Naive thymus-derived CD8-positive, alpha-beta T cell (primary cell): ENCODE results near the gene NTN3. TPM values are rescaled to one million over a fixed set of nuclear protein-coding genes. Genes with fewer than 3 reads are reported as not detected.
"Not testable (repeated sequence)": the region's sequence is repeated elsewhere in the genome, so short reads cannot be mapped to it uniquely, and the experiment has no call there.

Experiments
- ATAC-seq, 2 donors: fragments of 150-1000 bp; cut with Tn5 transposase in 1 of 2; sonication (Bioruptor Pico), chemical (Tn5 transposase) in 1 of 2; 1 replicate in 1 of 2; 2 replicates in 1 of 2; pipeline ENCODE4 v1.10.0; 2021; ENCODE audit warnings: mild to moderate bottlenecking in 2 of 2, moderate library complexity in 2 of 2
- POLR2A ChIA-PET: fragments of 350-600 bp; sonication (Branson Sonifier 250); formaldehyde crosslinking; loops from one replicate; lab custom pipeline; 2021; ENCODE audit warnings: antibody characterized with exemption; lab: Charles Lee
- DNase-seq, 10 donors: peaks; one replicate each; pipeline versions ENCODE4 v3.0.0 to v3.0.0-alpha.2; 2020 to 2022
- H3K27ac Mint-ChIP-seq, 10 donors: one replicate each; pipeline ENCODE4 v1.8.0; 2020 to 2022; ENCODE audit warnings: mild to moderate bottlenecking in 10 of 10, mixed read lengths in 10 of 10, moderate library complexity in 4 of 10, inconsistent platforms in 1 of 10
- H3K27me3 Mint-ChIP-seq, 5 donors: one replicate each; pipeline ENCODE4 v1.8.0; 2021 to 2022; ENCODE audit warnings: mixed read lengths in 5 of 5
- H3K36me3 Mint-ChIP-seq, 3 donors: one replicate each; pipeline ENCODE4 v1.8.0; 2020 to 2022; ENCODE audit warnings: mixed read lengths in 3 of 3, mild to moderate bottlenecking in 2 of 3, inconsistent platforms in 1 of 3
- H3K4me1 Mint-ChIP-seq, 4 donors: one replicate each; pipeline ENCODE4 v1.8.0; 2021 to 2022; ENCODE audit warnings: mixed read lengths in 4 of 4
- H3K4me3 Mint-ChIP-seq, 10 donors: one replicate each; pipeline ENCODE4 v1.8.0; 2020 to 2022; ENCODE audit warnings: mild to moderate bottlenecking in 10 of 10, mixed read lengths in 10 of 10, moderate library complexity in 6 of 10, inconsistent platforms in 1 of 10
- H3K9me3 Mint-ChIP-seq, 9 donors: one replicate each; pipeline ENCODE4 v1.8.0; 2020 to 2022; ENCODE audit warnings: mixed read lengths in 9 of 9, mild to moderate bottlenecking in 3 of 9, inconsistent platforms in 1 of 9, moderate library complexity in 1 of 9
- polyA plus RNA-seq, 3 donors: library from polyadenylated mRNA; unstranded; fragments of 300-500 nt; fragmentation: Illumina TruSeq; gene quantifications; one replicate each; pipeline ENCODE4 v1.2.3, GENCODE V29; 2021
- total RNA-seq, 8 experiments: library from RNA in 2 of 8; stranded (reverse) in 2 of 8; gene quantifications; one replicate each; pipeline ENCODE4 v1.2.3 and lab custom pipeline; 2021 to 2026

The NTN3 gene
- total and polyA plus RNA-seq, 5 experiments from 2014 or later = not detected

DNA sequence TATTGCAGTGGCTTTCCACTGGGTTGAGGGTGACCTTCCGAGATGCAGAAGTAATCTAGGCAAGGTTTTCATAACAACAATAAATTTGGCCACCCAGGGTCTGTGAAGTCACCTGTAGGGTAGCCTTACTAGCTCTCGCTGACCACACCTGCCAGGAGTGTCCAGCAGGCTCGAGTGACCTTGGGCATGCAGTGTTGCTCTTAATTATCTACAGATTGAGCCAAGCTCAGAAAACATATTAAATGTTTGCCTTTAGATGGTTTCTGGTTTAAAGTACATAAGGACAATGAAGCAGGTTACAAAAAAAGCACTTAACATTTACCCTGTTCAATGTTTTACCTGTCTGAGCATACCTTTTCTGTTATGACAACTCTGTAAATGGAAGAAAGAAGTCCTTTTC is 5.6 kb downstream of the NTN3 start:
- DNase-seq = no peak
- H3K27me3 Mint-ChIP-seq = peaks cover 2 to 16% (median 5%) of the 10 kb centered on the region in 5 donors
- H3K4me3 Mint-ChIP-seq = peak overlapping the region in 9 of 10 donors; percentile 58 to 83 (median 70)
- POLR2A ChIA-PET = no interaction called here
- peak overlapping the region in 1 of 10 donors; percentile 47 for H3K27ac Mint-ChIP-seq
- H3K4me1 Mint-ChIP-seq = peaks cover 11 to 28% (median 21%) of the 10 kb centered on the region in 4 donors
- no peaks in the 10 kb centered on the region for H3K36me3 Mint-ChIP-seq
- no peak for ATAC-seq
- no peaks in the 10 kb centered on the region for H3K9me3 Mint-ChIP-seq

- Mint-ChIP-seq H3K4me1 (peaks cover 14 to 32% (median 22%) of the 10 kb centered on the region in 4 donors), H3K27ac (no peak overlapping the region), H3K27me3 (peaks cover 2 to 10% (median 5%) of the 10 kb centered on the region in 5 donors), H3K9me3 (no peaks in the 10 kb centered on the region), H3K36me3 (no peaks in the 10 kb centered on the region), H3K4me3 (peak overlapping the region in 1 of 10 donors; percentile 70)
- POLR2A ChIA-PET = no interaction called here
- DNase-seq (no peak), ATAC-seq (no peak)
Measured at GRCh38 chr16:2477327-2477726, 6.2 kb downstream of the NTN3 start.

GRCh38 chr16:2478279-2478678 is 7.2 kb downstream of the NTN3 start:
- DNase-seq = no peak

DNA sequence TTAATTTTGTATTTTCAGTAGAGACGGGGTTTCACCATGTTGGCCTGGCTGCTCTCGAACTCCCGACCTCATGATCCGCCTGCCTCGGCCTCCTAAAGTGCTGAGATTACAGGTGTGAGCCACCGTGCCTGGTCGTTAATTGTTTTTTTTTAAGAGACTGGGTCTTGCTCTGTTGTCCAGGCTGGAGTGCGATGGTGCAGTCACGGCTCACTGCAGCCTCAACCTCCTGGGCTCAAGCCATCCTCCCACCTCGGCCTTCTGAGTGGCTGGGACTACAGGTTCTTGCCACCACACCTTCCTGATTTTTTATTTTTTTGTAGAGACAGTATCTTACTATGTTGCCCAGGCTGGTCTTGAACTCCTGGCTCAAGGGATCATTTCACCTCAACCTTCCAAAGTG is 8.9 kb downstream of the NTN3 start:
- peaks cover 13 to 36% (median 19%) of the 10 kb centered on the region in 4 donors for H3K4me1 Mint-ChIP-seq
- ATAC-seq, DNase-seq, H3K27me3 Mint-ChIP-seq, POLR2A ChIA-PET, H3K27ac Mint-ChIP-seq, H3K36me3 Mint-ChIP-seq, H3K9me3 Mint-ChIP-seq: not testable (repeated sequence)
- H3K4me3 Mint-ChIP-seq = peak overlapping the region in 1 of 10 donors; percentile 2

More at GRCh38 chr16:2478279-2478678, 7.2 kb downstream of the NTN3 start:
- no peaks in the 10 kb centered on the region for H3K9me3 Mint-ChIP-seq
- no peak for ATAC-seq
- POLR2A ChIA-PET = interaction anchor here (0.6 kb wide), 1 partner anchor 10 kb away, joined by 3 read pairs; no protein-coding TSS in a partner anchor
- H3K27ac Mint-ChIP-seq = peak overlapping the region in 1 of 10 donors; percentile 53
- H3K36me3 Mint-ChIP-seq = no peaks in the 10 kb centered on the region
- peaks cover 14 to 37% (median 18%) of the 10 kb centered on the region in 4 donors for H3K4me1 Mint-ChIP-seq
- no peak overlapping the region for H3K4me3 Mint-ChIP-seq
- peaks cover under 1 to 3% (median 1%) of the 10 kb centered on the region in 5 donors for H3K27me3 Mint-ChIP-seq

GRCh38 chr16:2480948-2481347 is 9.9 kb downstream of the NTN3 start:
- H3K4me3 Mint-ChIP-seq = no peak overlapping the region
- no peaks in the 10 kb centered on the region for H3K27me3 Mint-ChIP-seq
- ATAC-seq (no peak), DNase-seq (no peak)
- no peaks in the 10 kb centered on the region for H3K36me3 Mint-ChIP-seq
- H3K27ac Mint-ChIP-seq = no peak overlapping the region
- H3K4me1 Mint-ChIP-seq = peaks cover 10 to 35% (median 18%) of the 10 kb centered on the region in 4 donors
- POLR2A ChIA-PET = no interaction called here
- H3K9me3 Mint-ChIP-seq = no peaks in the 10 kb centered on the region

GRCh38 chr16:2481676-2482075 is 10.6 kb downstream of the NTN3 start:
- Mint-ChIP-seq H3K36me3 (no peaks in the 10 kb centered on the region), H3K4me1 (peaks cover 8 to 30% (median 13%) of the 10 kb centered on the region in 4 donors), H3K9me3 (no peaks in the 10 kb centered on the region), H3K27me3 (no peaks in the 10 kb centered on the region), H3K27ac (peak overlapping the region in 1 of 10 donors; percentile 48), H3K4me3 (no peak overlapping the region)
- DNase-seq (no peak), ATAC-seq (no peak)
- POLR2A ChIA-PET = no interaction called here

GRCh38 chr16:2482249-2482648 is 11.2 kb downstream of the NTN3 start:
- no peaks in the 10 kb centered on the region for H3K9me3 Mint-ChIP-seq
- H3K27ac Mint-ChIP-seq = peak overlapping the region in 1 of 10 donors; percentile 48
- ATAC-seq (no peak), DNase-seq (no peak)
- peaks cover 0 to 2% (median 0%) of the 10 kb centered on the region in 3 donors for H3K36me3 Mint-ChIP-seq
- POLR2A ChIA-PET = no interaction called here
- peaks cover 11 to 33% (median 18%) of the 10 kb centered on the region in 4 donors for H3K4me1 Mint-ChIP-seq
- peak overlapping the region in 1 of 10 donors; percentile 34 for H3K4me3 Mint-ChIP-seq
- H3K27me3 Mint-ChIP-seq = no peaks in the 10 kb centered on the region

- Mint-ChIP-seq H3K27ac (no peak overlapping the region), H3K4me3 (peak overlapping the region in 1 of 10 donors; percentile 34), H3K36me3 (peaks cover 0 to 2% (median 0%) of the 10 kb centered on the region in 3 donors), H3K4me1 (peaks cover 15 to 33% (median 19%) of the 10 kb centered on the region in 4 donors), H3K27me3 (no peaks in the 10 kb centered on the region), H3K9me3 (no peaks in the 10 kb centered on the region)
- no peak for ATAC-seq
- DNase-seq = no peak
- POLR2A ChIA-PET = interaction anchor here (0.6 kb wide), 1 partner anchor 18 kb away, joined by 3 read pairs; no protein-coding TSS in a partner anchor
Measured at GRCh38 chr16:2482708-2483534, 11.8 kb downstream of the NTN3 start.

DNA sequence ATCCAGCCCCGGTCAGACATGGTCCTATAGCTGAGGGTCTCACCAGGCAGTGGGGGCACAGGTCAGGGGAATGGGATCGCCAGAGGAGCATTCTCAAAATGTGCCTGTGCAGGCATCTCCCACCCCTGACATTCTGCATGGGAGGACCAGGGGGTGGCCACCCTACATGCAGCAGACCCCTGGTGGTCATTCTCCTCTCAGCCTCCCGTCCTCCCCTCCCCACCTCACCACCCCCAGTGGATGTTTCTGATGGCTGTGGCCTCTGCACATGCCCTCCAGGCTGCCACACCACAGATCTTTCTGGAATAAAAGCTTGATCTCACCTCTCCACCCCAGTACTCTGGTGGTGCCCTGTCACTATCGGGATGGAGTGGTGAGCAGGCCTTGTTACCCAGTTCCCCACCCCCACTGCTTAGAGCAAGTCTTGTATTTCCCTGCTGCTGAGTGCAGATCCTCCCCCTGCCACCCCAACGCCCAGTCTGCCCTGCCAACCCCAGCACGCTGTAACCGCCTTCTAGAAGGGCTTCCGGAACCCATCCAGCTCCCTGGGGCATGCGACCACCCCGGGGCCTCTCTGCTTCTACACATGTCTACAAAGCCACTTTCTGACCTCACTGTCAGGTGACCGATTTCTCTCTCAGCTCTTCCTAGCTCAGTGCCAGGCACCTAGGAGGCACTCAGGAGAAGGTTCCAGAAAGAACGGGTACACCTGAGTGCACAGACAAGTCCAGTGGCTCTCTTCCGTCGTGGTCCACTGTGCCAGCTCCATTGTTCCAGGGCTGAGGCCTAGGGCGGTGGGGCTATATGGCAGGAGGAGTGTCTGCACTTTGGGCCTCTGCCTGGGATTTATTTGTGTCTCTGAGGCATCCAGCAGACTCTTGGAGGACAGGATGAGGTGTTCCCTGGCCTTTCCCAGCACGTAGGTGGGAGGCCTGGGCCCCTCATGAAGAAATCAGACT is 13.1 kb downstream of the NTN3 start:
- Mint-ChIP-seq H3K27me3 (no peaks in the 10 kb centered on the region), H3K4me3 (no peak overlapping the region), H3K9me3 (no peaks in the 10 kb centered on the region), H3K4me1 (peaks cover 18 to 31% (median 19%) of the 10 kb centered on the region in 4 donors), H3K36me3 (peaks cover 0 to 2% (median 0%) of the 10 kb centered on the region in 3 donors), H3K27ac (peak overlapping the region in 3 of 10 donors; percentile 16 to 50 (median 44))
- DNase-seq = no peak
- ATAC-seq = no peak
- POLR2A ChIA-PET = interaction anchor here (2.2 kb wide), 1 partner anchor 9 kb away, joined by 9 read pairs; the partner anchor contains the start of gene TBC1D24

GRCh38 chr16:2484898-2485508 is 13.9 kb downstream of the NTN3 start:
- H3K9me3 Mint-ChIP-seq = no peaks in the 10 kb centered on the region
- peak overlapping the region in 1 of 10 donors; percentile 42 for H3K4me3 Mint-ChIP-seq
- DNase-seq = no peak
- peak overlapping the region in 3 of 10 donors; percentile 44 to 73 (median 50) for H3K27ac Mint-ChIP-seq
- no peaks in the 10 kb centered on the region for H3K27me3 Mint-ChIP-seq
- peaks cover 18 to 31% (median 20%) of the 10 kb centered on the region in 4 donors for H3K4me1 Mint-ChIP-seq
- H3K36me3 Mint-ChIP-seq = peaks cover 0 to 2% (median 0%) of the 10 kb centered on the region in 3 donors
- POLR2A ChIA-PET = interaction anchor here (2.2 kb wide), 1 partner anchor 10 kb away, joined by 9 read pairs; the partner anchor contains the start of gene TBC1D24
- no peak for ATAC-seq

DNA sequence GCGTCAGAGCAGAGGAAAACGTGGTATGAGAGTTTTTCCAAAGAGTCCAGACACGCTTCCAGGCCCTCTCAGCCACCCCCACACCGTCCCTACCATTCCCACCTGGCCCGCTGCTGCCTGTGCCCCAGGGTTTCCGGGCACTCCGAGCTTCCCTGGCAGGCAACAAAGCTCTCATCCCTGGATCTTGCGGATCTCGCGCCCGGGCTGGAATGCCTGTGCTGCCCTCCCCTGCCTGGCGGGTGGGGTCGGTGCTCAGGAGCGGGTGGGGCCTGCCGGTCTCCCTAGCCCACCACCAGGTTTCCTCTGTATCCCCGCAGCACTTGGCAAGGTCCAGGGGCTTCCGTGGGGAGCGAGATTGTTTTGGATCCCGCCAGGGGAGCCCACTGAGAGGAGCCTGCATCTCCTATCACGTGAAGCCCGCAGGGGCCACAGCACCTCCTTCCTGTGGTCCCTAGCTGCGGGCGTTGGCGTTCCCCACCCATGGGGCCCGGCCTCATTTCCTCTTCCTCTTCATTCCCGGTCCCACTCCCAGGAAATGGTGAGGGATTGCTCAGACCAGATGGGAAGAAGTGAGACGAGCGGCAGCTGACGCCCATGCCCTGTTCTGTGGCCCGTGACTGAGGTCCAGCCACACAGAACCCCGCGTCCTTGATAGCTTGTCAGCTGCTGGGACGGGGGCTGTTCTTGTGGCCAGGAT is 14.9 kb downstream of the NTN3 start:
- no peak overlapping the region for H3K27ac Mint-ChIP-seq
- ATAC-seq (no peak), DNase-seq (no peak)
- H3K4me1 Mint-ChIP-seq = peaks cover 18 to 31% (median 20%) of the 10 kb centered on the region in 4 donors
- H3K27me3 Mint-ChIP-seq = no peaks in the 10 kb centered on the region
- H3K9me3 Mint-ChIP-seq = no peaks in the 10 kb centered on the region
- H3K36me3 Mint-ChIP-seq = peaks cover 0 to 2% (median 0%) of the 10 kb centered on the region in 3 donors
- no peak overlapping the region for H3K4me3 Mint-ChIP-seq
- POLR2A ChIA-PET = interaction anchor here (0.6 to 2.2 kb wide), 5 partner anchors 11 to 332 kb away, joined by 3 to 9 read pairs (median 5); partner anchors contain the start of gene TBC1D24
